Measurements from ENCODE around the gene TPK1.
"Not testable (repeated sequence)": the region's sequence is repeated elsewhere in the genome, so short reads cannot be mapped to it uniquely, and the experiment has no call there.

The TPK1 gene

GRCh38 chr7:144726840-144727239, 109.0 kb downstream of the TPK1 start:
- DNase-seq (ENCODE audit: low read depth in 2 of 2, low spot score in 1 of 2): not testable (repeated sequence)

DNA sequence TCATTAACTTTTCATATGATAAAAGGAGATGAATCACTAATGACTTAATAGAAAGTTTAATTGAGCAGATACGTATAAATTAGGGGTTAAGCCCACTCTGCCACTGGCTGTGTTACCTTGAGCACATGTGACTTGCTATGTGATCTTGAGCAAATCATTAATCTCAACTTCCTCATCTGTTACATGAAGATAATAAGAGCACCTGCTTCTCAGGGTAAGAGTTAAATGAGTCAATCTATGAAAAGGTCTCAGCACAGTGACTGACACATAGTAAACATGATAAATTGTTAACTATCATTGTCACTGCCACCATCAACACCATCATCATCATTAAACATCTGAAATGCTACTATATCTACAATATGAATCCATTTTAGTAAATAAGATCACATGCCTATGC, 110.8 kb downstream of the TPK1 start:
- no peak for DNase-seq (ENCODE audit: low read depth in 2 of 2, low spot score in 1 of 2)

DNA sequence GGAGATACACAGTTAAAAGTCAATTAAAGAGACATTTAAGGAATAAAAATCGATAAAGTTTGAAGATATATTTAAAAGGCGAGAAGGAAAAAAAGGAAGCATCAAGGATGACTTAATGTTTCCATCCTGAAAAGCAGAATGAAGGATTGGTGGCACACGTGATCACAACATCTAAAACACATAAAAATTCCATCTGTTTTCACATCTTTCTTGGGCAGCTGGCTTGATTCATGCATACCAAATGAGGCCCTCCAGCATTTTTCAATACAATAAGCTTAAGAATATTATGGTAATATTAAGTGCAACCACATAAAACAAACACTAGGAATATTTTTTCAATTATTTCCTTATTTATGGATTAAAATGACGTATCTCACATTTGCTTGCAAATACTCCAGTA, 112.6 kb downstream of the TPK1 start:
- DNase-seq (ENCODE audit: low read depth in 2 of 2, low spot score in 1 of 2): no peak

- DNase-seq (ENCODE audit: low read depth in 2 of 2, low spot score in 1 of 2): no peak
These were observed 115.1 kb downstream of the TPK1 start for GRCh38 chr7:144720710-144721109.

- DNase-seq (ENCODE audit: low read depth in 2 of 2, low spot score in 1 of 2): no peak
These were observed 115.7 kb downstream of the TPK1 start for GRCh38 chr7:144720149-144720548.

DNA sequence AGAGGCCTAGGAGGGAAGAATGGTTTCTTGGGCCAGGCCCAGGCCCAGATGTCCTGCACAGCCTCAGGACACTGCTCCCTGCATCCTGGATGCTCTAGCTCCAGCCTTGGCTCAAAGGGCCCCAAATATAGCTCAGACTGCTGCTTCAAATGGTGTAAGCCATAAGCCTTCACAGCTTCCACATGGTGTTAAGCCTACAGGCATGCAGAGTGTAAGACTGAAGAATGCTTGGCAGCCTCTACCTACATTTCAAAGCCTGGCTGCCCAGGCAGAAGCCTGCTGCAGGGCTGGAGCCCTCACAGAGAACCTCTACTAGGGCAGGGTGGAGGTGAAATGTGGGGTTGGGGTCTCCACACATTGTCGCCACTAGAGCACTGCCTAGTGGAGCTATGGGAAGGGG, 118.1 kb downstream of the TPK1 start:
- no peak for DNase-seq (ENCODE audit: low read depth in 2 of 2, low spot score in 1 of 2)

- DNase-seq (ENCODE audit: low read depth in 2 of 2, low spot score in 1 of 2): no peak
These were observed 122.0 kb downstream of the TPK1 start for GRCh38 chr7:144713850-144714249.

DNA sequence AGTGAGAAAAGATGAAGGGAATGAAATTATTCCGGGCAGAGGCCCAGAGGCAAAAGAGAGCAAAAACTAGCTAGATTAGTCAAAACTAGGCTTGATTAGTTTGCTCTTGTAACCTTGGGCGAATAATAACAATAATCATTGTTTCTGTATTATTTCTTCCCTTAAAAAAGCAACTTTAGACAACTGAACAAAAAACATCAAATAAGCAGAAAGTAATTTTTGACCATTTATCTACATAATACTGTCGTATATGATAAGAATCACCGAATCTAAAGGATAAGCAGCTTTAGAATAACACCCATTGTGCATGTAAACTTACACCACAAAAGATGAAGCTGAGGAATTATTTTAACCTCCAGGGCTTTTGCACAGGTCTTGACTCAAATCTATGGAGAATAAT, 125.1 kb downstream of the TPK1 start:
- DNase-seq (ENCODE audit: low read depth in 2 of 2, low spot score in 1 of 2): no peak

DNA sequence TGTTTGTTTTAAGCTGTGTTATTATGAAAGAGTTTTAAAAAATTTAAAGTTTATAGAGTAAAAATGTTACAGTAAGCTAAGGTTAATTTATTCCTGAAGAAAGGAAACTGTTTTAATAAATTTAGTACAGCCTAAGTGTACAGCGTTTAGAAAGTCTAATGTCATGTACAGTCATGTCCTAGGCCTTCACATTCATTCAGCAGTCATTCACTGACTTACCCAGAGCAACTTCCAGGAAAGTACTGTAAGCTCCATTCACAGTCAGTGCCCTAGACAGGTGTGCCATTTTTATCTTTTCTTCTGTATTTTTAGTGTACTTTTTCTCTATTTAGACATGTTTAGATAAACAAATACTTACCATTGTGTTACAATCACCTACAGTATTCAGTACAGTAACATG, 126.8 kb downstream of the TPK1 start:
- DNase-seq (ENCODE audit: low read depth in 2 of 2, low spot score in 1 of 2): no peak

- DNase-seq (ENCODE audit: low read depth in 2 of 2, low spot score in 1 of 2): no peak
These were observed 144.6 kb downstream of the TPK1 start for GRCh38 chr7:144691240-144691639.

DNA sequence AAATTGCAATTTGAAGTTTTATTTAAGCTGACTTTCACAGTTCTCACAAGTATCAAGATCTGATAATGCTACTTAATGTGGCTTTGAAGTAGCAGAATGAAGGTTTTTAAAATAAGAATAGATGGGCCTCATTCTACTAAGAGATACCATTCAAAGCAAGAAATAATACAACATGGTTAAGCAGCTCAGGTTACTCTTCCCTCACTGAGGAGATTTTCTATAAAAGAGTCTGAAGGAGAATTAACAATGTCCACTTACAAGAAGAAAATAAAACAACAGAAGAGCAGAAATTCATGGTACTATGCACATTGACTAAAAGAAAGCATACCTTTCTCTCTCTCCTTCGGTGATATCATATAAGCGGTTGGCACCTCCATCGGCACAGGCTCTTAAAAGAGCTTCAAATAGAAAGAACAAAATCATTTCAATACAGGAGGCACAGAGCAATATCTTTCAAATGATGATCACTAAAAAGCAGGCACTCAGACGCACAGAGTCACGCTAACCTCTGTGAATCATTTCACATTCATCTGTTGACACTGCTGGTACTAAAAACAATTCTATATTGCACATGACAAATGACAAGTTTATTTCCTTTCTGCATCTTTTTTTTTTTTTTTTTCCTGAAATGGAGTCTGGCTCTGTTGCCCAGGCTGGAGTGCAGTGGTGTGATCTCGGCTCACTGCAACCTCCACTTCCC, 153.1 kb downstream of the TPK1 start:
- no peak for DNase-seq (ENCODE audit: low read depth in 2 of 2, low spot score in 1 of 2)

DNA sequence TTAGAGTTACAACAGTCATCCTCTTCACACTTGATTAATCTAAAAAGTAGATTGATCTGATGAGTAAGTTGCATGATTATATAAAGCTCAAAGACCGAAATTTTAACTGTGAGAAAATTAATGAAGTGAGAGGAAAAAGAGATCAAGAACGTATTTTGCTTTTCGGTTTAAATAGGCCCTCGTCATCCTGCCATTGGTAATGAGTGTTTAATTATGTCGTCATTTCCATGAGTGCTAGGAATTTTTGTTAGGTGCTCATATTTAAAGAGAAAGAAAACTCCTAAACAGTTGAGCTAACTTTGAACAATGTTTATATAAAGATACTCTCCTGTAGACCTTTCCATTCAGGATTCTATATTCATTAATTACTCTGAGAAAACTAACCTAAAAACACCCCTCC, 159.4 kb downstream of the TPK1 start:
- DNase-seq (ENCODE audit: low read depth in 2 of 2, low spot score in 1 of 2): no peak

DNA sequence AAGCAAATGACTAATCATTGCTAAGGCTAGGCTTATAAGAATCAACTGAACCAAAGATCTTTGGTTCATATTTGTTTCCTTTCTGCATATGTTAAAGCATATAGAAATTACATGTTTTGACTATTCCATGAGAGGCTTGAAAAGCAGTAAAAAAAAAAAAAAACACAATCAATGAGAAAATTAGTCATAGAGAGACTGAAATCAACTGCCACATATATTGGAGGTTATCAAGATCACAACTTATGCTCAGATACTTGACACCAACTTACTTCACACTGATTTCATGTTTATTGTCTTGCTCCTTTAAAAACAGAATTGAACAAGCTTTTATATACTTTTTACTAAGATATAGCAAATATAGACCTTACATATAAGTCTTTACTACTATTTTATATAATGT, 161.3 kb downstream of the TPK1 start:
- no peak for DNase-seq (ENCODE audit: low read depth in 2 of 2, low spot score in 1 of 2)

GRCh38 chr7:144672869-144673268, 163.0 kb downstream of the TPK1 start:
- DNase-seq (ENCODE audit: low read depth in 2 of 2, low spot score in 1 of 2): no peak

GRCh38 chr7:144671429-144671828, 164.4 kb downstream of the TPK1 start:
- no peak for DNase-seq (ENCODE audit: low read depth in 2 of 2, low spot score in 1 of 2)

DNA sequence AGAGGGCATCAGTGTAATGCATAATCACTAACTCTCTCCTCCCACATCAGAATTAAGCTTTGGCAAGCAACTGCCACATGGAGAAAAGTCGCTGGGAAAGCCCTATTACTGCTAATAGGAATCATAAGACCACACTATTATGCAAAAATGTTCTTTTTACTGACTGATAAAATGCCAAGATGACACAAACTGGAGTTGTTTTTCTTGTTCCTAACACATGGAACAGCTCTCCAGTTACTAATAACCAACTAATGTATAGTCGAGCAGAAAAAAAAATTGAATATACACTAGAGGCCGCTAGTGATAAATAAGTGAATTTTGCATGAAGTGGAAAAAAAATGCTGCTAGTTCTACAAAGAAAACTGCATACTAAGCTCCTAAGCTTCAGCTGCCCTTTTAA, 165.6 kb downstream of the TPK1 start:
- DNase-seq (ENCODE audit: low read depth in 2 of 2, low spot score in 1 of 2): no peak

DNA sequence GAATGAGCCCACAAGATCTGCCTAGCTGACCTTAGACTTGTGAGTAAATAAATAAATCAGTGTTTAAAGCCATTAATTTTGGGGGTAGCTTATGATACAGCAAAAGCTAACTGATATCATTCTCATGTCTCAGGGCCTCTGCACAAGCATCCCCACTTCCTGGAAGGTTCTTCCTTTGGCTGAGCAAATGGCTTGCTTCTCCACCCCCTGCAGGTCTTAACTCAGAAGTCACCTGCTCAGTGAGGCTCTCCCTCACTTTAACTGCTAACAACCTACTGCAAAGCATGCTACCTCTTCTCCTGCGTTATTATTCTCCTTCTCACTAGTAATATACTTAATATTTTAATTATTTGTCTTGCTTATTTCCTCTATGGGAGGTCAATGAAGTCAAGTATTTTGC, 167.3 kb downstream of the TPK1 start:
- DNase-seq (ENCODE audit: low read depth in 2 of 2, low spot score in 1 of 2): no peak

DNA sequence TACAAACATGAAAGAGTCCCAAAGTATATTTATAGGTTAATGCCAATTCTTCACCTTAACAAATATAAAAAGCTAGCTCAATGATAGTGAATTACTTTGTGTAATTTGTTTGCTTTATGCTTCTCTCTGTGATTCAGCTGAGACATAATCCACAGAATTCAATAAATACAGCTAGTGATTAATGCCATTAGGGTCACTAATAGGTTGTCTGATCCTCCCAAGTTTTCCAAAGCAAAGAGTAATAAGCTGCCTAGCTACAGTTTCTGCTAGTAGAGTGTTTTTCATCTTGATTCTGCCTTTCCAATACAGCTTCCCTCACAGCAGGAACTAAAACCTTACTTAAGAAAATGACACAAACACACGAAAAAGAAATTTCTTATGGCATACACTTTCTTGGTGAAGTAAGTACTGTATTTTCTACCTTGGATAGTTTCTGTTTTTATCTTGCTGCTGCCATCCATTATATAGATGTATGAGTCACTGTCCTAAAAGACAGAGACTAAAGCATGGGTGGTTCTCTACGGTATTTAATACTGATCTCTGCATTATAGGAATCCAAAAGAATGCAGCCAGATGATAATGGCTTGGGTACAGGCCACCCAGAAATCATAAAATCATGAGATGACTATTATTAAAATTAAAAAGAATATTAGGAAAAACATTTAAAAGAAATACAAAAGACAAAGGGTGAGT, 170.0 kb downstream of the TPK1 start:
- no peak for DNase-seq (ENCODE audit: low read depth in 2 of 2, low spot score in 1 of 2)

- no peak for DNase-seq (ENCODE audit: low read depth in 2 of 2, low spot score in 1 of 2)
These were observed 176.6 kb downstream of the TPK1 start for GRCh38 chr7:144659211-144659610.

DNA sequence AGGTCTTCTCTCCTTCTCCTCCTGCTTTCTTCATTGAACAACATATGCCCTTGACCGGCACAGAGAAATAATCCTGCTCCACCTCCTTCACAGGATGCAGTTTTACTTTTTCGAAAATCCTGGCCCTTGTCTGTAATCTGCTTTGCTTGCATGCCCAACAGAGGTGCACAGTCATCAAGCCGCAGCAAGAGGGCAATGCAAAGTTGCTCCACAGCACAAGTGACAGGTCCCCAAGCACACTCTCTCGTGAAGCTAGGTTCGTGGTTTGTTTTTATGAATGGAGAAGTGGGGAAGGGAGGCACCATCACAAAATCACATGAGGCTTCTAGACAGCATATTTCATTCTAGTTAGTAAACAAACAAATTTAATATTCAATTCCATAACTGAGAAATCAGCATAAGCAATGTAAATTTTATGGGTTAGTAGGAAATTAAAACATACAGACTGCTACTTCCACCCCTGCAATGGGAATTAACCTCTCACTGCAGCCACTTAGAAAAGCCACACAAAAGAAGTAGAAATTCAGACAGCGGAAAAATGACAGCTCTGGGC, 178.8 kb downstream of the TPK1 start:
- no peak for DNase-seq (ENCODE audit: low read depth in 2 of 2, low spot score in 1 of 2)

DNA sequence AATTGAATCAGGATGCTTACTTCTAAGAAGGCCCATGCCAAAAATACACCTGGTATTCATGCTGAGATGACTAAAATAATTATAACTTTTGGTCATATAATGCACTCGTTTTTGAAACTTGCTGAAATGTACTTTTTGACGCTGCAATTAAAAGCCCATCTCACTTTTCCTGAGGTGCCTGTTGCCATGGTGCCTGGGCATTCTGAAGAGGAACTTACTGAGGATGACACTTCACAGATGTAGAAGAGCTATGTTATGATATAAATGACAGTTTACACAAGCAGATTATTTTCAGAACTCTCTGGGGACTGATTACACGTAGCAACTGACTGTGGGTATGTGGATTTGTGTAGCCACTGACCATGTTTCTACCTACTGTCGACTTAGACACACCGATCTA, 182.4 kb downstream of the TPK1 start:
- DNase-seq (ENCODE audit: low read depth in 2 of 2, low spot score in 1 of 2): no peak

DNA sequence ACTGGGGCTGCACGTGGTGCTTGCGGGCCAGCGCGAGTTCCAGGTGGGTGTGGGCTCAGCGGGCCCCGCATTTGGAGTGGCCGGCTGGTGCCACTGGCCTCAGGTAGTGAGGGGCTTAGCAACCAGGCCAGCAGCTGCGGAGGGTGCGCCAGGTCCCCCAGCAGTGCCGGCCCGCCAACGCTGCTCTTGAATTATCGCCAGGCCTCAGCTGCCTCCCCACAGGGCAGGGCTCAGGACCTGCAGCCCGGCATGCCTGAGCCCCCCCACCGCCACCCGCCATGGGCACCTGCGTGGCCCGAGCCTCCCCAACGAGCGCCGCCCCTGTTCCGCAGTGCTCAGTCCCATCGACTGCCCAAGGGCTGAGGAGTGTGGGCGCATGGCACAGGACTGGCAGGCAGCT, 185.4 kb downstream of the TPK1 start:
- no peak for DNase-seq (ENCODE audit: low read depth in 2 of 2, low spot score in 1 of 2)

GRCh38 chr7:144649120-144649519, 186.7 kb downstream of the TPK1 start:
- no peak for DNase-seq (ENCODE audit: low read depth in 2 of 2, low spot score in 1 of 2)
